Stimulated activated CD4-positive, alpha-beta T cell treated with anti-CD3 and anti-CD28 coated beads, TNF-alpha, amount 100 ng/mL, for 24 hours (primary cell): Measurements from ENCODE around the gene USP48.
"Not testable (repeated sequence)": the region's sequence is repeated elsewhere in the genome, so short reads cannot be mapped to it uniquely, and the experiment has no call there.

ENCODE experiments used
- DNase-seq, 3 experiments: peaks; one replicate each; pipeline ENCODE4 v3.0.0-alpha.2; 2020; ENCODE audit warnings: low read depth in 3 of 3

USP48 gene

GRCh38 chr1:21815724-21816321 is 32.9 kb upstream of the USP48 start:
- no peak for DNase-seq

GRCh38 chr1:21814981-21815582 is 32.1 kb upstream of the USP48 start:
- no peak for DNase-seq

- DNase-seq, result peak in 1 of 3 experiments; percentile 9
Measured at GRCh38 chr1:21814241-21814918, 31.4 kb upstream of the USP48 start.

GRCh38 chr1:21813542-21813941 is 30.6 kb upstream of the USP48 start:
- no peak for DNase-seq

GRCh38 chr1:21811875-21812305 is 28.9 kb upstream of the USP48 start, which contains the start of gene LDLRAD2:
Gene LDLRAD2, plus strand, starts transcription at chr1:21812265. Its CDS starts 187 bp downstream, at chr1:21812452.
- DNase-seq, result no peak

- no peak for DNase-seq
Measured at GRCh38 chr1:21804536-21804935, 21.6 kb upstream of the USP48 start.

- no peak for DNase-seq
Measured at GRCh38 chr1:21801100-21801499, 18.2 kb upstream of the USP48 start.

- no peak for DNase-seq
Measured at GRCh38 chr1:21799730-21800129, 16.8 kb upstream of the USP48 start.

GRCh38 chr1:21795075-21795474 is 12.1 kb upstream of the USP48 start:
- DNase-seq, result no peak

GRCh38 chr1:21794656-21795055 is 11.7 kb upstream of the USP48 start:
- DNase-seq, result no peak

- DNase-seq, result no peak
Measured at GRCh38 chr1:21793104-21793503, 10.2 kb upstream of the USP48 start.

- no peak for DNase-seq
Measured at GRCh38 chr1:21786640-21787039, 3.7 kb upstream of the USP48 start.

GRCh38 chr1:21785764-21786163 is 2.8 kb upstream of the USP48 start:
- DNase-seq, result not testable (repeated sequence)

- DNase-seq, result no peak
Measured at GRCh38 chr1:21783679-21784603, 992 bp upstream of the USP48 start.

GRCh38 chr1:21782349-21782867 is 541 bp downstream of the USP48 start:
- DNase-seq, result peak in 1 of 3 experiments; percentile 46

- no peak for DNase-seq
Measured at GRCh38 chr1:21781815-21782348, 1.1 kb downstream of the USP48 start.

GRCh38 chr1:21779613-21780521 is 3.1 kb downstream of the USP48 start:
- DNase-seq, result peak; percentile 34 to 50 (median 38)

GRCh38 chr1:21778405-21778727 is 4.6 kb downstream of the USP48 start:
- no peak for DNase-seq

GRCh38 chr1:21776925-21777324 is 6.0 kb downstream of the USP48 start:
- DNase-seq, result not testable (repeated sequence)

- no peak for DNase-seq
Measured at GRCh38 chr1:21775985-21776562, 6.9 kb downstream of the USP48 start.
